Mucosa of stomach (tissue), 1 donor: ENCODE results near the gene RNPEPL1.
"Not testable (repeated sequence)": the region's sequence is repeated elsewhere in the genome, so short reads cannot be mapped to it uniquely, and the experiment has no call there.

Source experiments
- H3K27me3 ChIP-seq: one replicate; pipeline ENCODE4 v1.7.0; 2013; ENCODE audit warnings: mild to moderate bottlenecking, low read length; ENCODE audit not compliant: control insufficient read depth, insufficient read depth
- H3K36me3 ChIP-seq: one replicate; pipeline ENCODE4 v1.7.0; 2013; ENCODE audit warnings: low read length; ENCODE audit not compliant: control insufficient read depth, insufficient read depth
- H3K4me1 ChIP-seq: one replicate; pipeline ENCODE4 v1.7.0; 2013; ENCODE audit warnings: mild to moderate bottlenecking, low read length; ENCODE audit not compliant: control insufficient read depth, insufficient read depth
- H3K4me3 ChIP-seq: one replicate; pipeline ENCODE4 v1.7.0; 2013; ENCODE audit warnings: low read length
- H3K9ac ChIP-seq: one replicate; pipeline ENCODE4 v1.7.0; 2013; ENCODE audit warnings: mild to moderate bottlenecking, low read length, moderate library complexity
- H3K9me3 ChIP-seq: one replicate; pipeline ENCODE4 v1.7.0; 2013; ENCODE audit warnings: mild to moderate bottlenecking, low read length, moderate library complexity; ENCODE audit not compliant: control insufficient read depth
- donor health status: Pancreatic carcinoma.

The RNPEPL1 gene

GRCh38 chr2:240561325-240561971 lies 6.8 kb upstream of the RNPEPL1 start:
- no peaks in the 10 kb centered on the region for H3K36me3 ChIP-seq
- peaks cover 73% of the 10 kb centered on the region for H3K4me1 ChIP-seq

GRCh38 chr2:240563231-240563630 lies 5.1 kb upstream of the RNPEPL1 start:
- H3K9ac ChIP-seq, H3K9me3 ChIP-seq, H3K4me3 ChIP-seq, H3K36me3 ChIP-seq, H3K27me3 ChIP-seq: not testable (repeated sequence)
- peaks cover 73% of the 10 kb centered on the region for H3K4me1 ChIP-seq

More at GRCh38 chr2:240561325-240561971, 6.8 kb upstream of the RNPEPL1 start:
- Histone ChIP-seq H3K4me3 (peak overlapping the region; percentile 83), H3K9me3 (no peaks in the 10 kb centered on the region), H3K9ac (peak overlapping the region; percentile 92), H3K27me3 (no peaks in the 10 kb centered on the region)

DNA sequence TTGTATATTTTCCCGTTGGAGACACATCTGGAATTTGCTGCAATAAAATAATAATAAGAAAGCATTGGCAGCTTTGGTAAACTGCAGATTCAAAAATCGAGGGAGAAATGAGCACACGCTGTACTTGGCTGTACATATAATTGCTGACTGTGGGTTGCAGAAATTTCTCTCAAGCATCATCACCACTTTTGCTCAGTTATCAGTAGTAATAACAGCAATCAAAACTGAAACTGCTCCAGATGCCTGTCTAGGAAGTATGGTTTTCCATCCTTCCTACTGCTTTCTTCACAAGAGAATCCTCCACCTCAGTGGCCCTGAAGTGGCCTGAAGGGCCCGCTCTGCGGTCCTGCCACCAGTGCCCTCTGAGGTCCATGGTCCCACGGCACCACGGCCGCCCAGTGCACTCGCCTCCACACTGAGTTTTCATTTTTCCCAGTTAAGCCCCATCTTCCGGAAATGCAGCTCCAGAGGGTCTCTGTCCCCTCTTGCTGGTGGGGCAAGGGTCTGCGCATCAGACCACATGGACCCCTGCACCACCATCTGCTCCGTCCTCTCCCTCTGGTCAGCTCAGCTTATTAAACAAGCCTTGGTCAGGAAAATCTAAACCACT lies 4.2 kb upstream of the RNPEPL1 start:
- no peak overlapping the region for H3K4me3 ChIP-seq
- peaks cover 68% of the 10 kb centered on the region for H3K4me1 ChIP-seq
- no peaks in the 10 kb centered on the region for H3K9me3 ChIP-seq
- peak overlapping the region; percentile 57 for H3K9ac ChIP-seq
- no peaks in the 10 kb centered on the region for H3K36me3 ChIP-seq
- no peaks in the 10 kb centered on the region for H3K27me3 ChIP-seq

GRCh38 chr2:240564561-240565332 lies 3.5 kb upstream of the RNPEPL1 start:
- Histone ChIP-seq H3K27me3 (no peaks in the 10 kb centered on the region), H3K9me3 (no peaks in the 10 kb centered on the region), H3K4me1 (peaks cover 67% of the 10 kb centered on the region), H3K4me3 (peak overlapping the region; percentile 21), H3K9ac (peak overlapping the region; percentile 62), H3K36me3 (no peaks in the 10 kb centered on the region)

- Histone ChIP-seq H3K4me1 (peaks cover 75% of the 10 kb centered on the region), H3K9ac (peak overlapping the region; percentile 67), H3K4me3 (peak overlapping the region; percentile 21), H3K36me3 (no peaks in the 10 kb centered on the region), H3K9me3 (no peaks in the 10 kb centered on the region), H3K27me3 (no peaks in the 10 kb centered on the region)
Measured at GRCh38 chr2:240565333-240566202, 2.7 kb upstream of the RNPEPL1 start.

DNA sequence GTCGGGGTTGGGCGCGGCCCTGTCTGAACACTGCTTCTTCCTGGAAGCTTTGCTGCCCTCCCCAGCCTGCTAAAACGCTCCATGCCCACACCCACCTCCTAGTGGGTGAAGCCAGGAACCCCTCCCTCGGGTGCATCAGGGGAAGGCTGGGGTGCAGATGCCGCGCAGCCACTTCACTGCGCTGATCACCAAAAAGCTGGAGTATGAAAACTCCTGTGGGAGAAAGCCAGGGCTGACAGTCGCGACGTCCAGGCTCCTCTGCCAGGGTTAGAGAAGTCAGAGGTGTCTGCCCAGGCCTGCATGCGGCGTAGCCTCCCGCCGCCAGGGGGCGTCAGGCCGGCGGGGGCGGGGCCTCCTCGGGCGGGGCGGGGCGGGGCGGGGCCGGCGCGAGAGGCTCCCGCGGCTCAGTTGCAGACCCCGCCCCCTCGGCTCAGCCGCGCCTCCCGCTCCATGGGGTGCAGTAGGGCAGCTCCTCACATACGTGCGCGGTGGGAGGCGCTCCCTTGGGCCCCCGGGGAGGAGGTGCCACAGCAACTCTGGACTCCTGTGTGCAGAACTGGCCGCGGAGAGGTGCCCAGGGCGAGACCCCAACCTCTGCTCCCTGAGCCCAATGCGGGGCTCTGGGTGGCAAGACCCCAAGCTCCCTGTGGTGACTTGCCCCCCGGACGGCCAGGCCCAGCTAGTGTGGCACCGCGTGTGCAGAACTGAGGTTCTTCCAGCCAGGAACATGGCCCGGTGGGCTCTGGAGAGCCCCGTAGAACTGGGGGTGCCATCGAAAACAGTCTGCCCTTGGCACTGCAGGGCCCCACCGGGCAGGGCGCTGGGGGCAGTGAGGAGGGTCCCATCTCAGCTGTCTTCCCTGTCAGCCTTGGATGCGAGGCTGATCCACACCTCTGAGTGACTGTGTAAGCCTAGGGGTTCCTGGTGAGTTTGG lies 1.8 kb upstream of the RNPEPL1 start:
- peak overlapping the region; percentile 44 for H3K4me3 ChIP-seq

GRCh38 chr2:240567137-240567871 lies 980 bp upstream of the RNPEPL1 start:
- Histone ChIP-seq H3K4me1 (peaks cover 72% of the 10 kb centered on the region), H3K9ac (peak overlapping the region; percentile 81), H3K27me3 (no peaks in the 10 kb centered on the region), H3K36me3 (no peaks in the 10 kb centered on the region), H3K4me3 (peak overlapping the region; percentile 44), H3K9me3 (no peaks in the 10 kb centered on the region)

More for the DNA sequence above, 1.8 kb upstream of the RNPEPL1 start:
- Histone ChIP-seq H3K4me1 (peaks cover 80% of the 10 kb centered on the region), H3K36me3 (no peaks in the 10 kb centered on the region), H3K9ac (peak overlapping the region; percentile 81), H3K27me3 (no peaks in the 10 kb centered on the region), H3K9me3 (no peaks in the 10 kb centered on the region)

DNA sequence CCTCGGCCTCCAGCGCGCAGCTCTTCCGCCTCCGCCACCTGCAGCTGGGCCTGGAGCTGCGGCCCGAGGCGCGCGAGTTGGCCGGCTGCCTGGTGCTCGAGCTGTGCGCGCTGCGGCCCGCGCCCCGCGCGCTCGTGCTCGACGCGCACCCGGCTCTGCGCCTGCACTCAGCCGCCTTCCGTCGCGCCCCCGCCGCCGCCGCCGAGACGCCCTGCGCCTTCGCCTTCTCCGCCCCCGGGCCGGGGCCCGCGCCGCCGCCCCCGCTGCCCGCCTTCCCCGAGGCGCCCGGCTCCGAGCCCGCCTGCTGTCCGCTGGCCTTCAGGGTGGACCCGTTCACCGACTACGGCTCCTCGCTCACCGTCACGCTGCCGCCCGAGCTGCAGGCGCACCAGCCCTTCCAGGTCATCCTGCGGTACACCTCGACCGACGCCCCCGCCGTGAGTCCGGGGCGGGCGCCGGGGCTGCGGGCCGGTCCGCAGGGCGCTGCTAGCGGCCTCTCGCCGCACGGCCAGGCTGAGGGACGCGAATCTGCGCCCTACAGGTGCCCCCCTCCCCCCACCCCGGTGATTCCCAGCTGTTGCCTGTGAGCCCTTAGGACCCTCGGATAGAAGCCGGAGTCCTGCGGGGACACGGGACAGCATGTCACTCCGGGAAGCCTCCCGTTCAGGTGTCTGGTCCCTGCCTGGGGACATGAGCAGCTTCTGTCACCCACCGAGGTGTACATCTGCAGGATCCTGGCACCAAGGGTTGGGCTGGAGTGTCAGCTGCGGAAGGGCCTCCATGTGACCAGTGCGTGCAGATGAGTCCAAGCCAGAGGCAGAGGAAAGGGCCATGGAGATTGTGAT lies 616 bp downstream of the RNPEPL1 start:
- peak overlapping the region; percentile 87 for H3K4me3 ChIP-seq
- peaks cover 60% of the 10 kb centered on the region for H3K4me1 ChIP-seq
- H3K9me3 ChIP-seq, result no peaks in the 10 kb centered on the region
- no peaks in the 10 kb centered on the region for H3K27me3 ChIP-seq
- H3K36me3 ChIP-seq, result no peaks in the 10 kb centered on the region
- H3K9ac ChIP-seq, result peak overlapping the region; percentile 78

- Histone ChIP-seq H3K4me3 (peak overlapping the region; percentile 87), H3K9ac (peak overlapping the region; percentile 78), H3K4me1 (peaks cover 53% of the 10 kb centered on the region), H3K27me3 (no peaks in the 10 kb centered on the region), H3K36me3 (peaks cover 3% of the 10 kb centered on the region), H3K9me3 (no peaks in the 10 kb centered on the region)
Measured at GRCh38 chr2:240569523-240569997, 1.3 kb downstream of the RNPEPL1 start.
